Measurements from ENCODE around the gene CYP20A1.
"Not testable (repeated sequence)": the region's sequence is repeated elsewhere in the genome, so short reads cannot be mapped to it uniquely, and the experiment has no call there.

The CYP20A1 gene

GRCh38 chr2:203238704-203239526, at the start of gene CYP20A1:
TSS of gene CYP20A1 (plus strand) at chr2:203239018. CDS start at chr2:203239063, 45 bp downstream.
- peak; percentile 94 for DNase-seq (ENCODE audit: low read depth, low spot score)

- DNase-seq (ENCODE audit: low read depth, low spot score), result not testable (repeated sequence)
Observed at GRCh38 chr2:203190547-203190946, 48.3 kb upstream of the CYP20A1 start.

- DNase-seq (ENCODE audit: low read depth, low spot score), result not testable (repeated sequence)
Observed at GRCh38 chr2:203191026-203191425, 47.8 kb upstream of the CYP20A1 start.

GRCh38 chr2:203191961-203192360, 46.9 kb upstream of the CYP20A1 start:
- DNase-seq (ENCODE audit: low read depth, low spot score), result no peak

- DNase-seq (ENCODE audit: low read depth, low spot score), result no peak
Observed at GRCh38 chr2:203195331-203196036, 43.3 kb upstream of the CYP20A1 start.

GRCh38 chr2:203200866-203201265, 38.0 kb upstream of the CYP20A1 start:
- no peak for DNase-seq (ENCODE audit: low read depth, low spot score)

GRCh38 chr2:203201426-203201825, 37.4 kb upstream of the CYP20A1 start:
- no peak for DNase-seq (ENCODE audit: low read depth, low spot score)

- no peak for DNase-seq (ENCODE audit: low read depth, low spot score)
Observed at GRCh38 chr2:203209538-203209937, 29.3 kb upstream of the CYP20A1 start.

GRCh38 chr2:203225423-203226039, 13.3 kb upstream of the CYP20A1 start:
- no peak for DNase-seq (ENCODE audit: low read depth, low spot score)

GRCh38 chr2:203229674-203230073, 9.1 kb upstream of the CYP20A1 start:
- not testable (repeated sequence) for DNase-seq (ENCODE audit: low read depth, low spot score)

- no peak for DNase-seq (ENCODE audit: low read depth, low spot score)
Observed at GRCh38 chr2:203237346-203238238, 1.2 kb upstream of the CYP20A1 start.

- DNase-seq (ENCODE audit: low read depth, low spot score), result no peak
Observed at GRCh38 chr2:203238292-203238703, 520 bp upstream of the CYP20A1 start.

- DNase-seq (ENCODE audit: low read depth, low spot score), result no peak
Observed at GRCh38 chr2:203240491-203240890, 1.7 kb downstream of the CYP20A1 start.

GRCh38 chr2:203242518-203242917, 3.7 kb downstream of the CYP20A1 start:
- DNase-seq (ENCODE audit: low read depth, low spot score), result no peak

- DNase-seq (ENCODE audit: low read depth, low spot score), result no peak
Observed at GRCh38 chr2:203246646-203247045, 7.8 kb downstream of the CYP20A1 start.

- no peak for DNase-seq (ENCODE audit: low read depth, low spot score)
Observed at GRCh38 chr2:203252818-203253217, 14.0 kb downstream of the CYP20A1 start.

GRCh38 chr2:203253422-203254095, 14.7 kb downstream of the CYP20A1 start:
- not testable (repeated sequence) for DNase-seq (ENCODE audit: low read depth, low spot score)

GRCh38 chr2:203261326-203262159, 22.7 kb downstream of the CYP20A1 start:
- DNase-seq (ENCODE audit: low read depth, low spot score), result no peak

GRCh38 chr2:203279288-203279687, 40.5 kb downstream of the CYP20A1 start:
- no peak for DNase-seq (ENCODE audit: low read depth, low spot score)
